CMK (cell line): ENCODE data around the gene ARFGEF2.
"Not testable (repeated sequence)": the region's sequence is repeated elsewhere in the genome, so short reads cannot be mapped to it uniquely, and the experiment has no call there.

Experiments
- DNase-seq: peaks from one replicate; pipeline ENCODE4 v3.0.0-alpha.2; 2010; ENCODE audit warnings: low read depth

The ARFGEF2 gene

GRCh38 chr20:48956052-48956451 is 34.5 kb downstream of the ARFGEF2 start:
- no peak for DNase-seq

GRCh38 chr20:48957053-48957481 is 35.6 kb downstream of the ARFGEF2 start:
- no peak for DNase-seq

- no peak for DNase-seq
Measured at GRCh38 chr20:48957533-48957932, 36.0 kb downstream of the ARFGEF2 start.

GRCh38 chr20:48958743-48959142 is 37.2 kb downstream of the ARFGEF2 start:
- DNase-seq = no peak

- no peak for DNase-seq
Measured at GRCh38 chr20:48959899-48960550, 38.5 kb downstream of the ARFGEF2 start.

- DNase-seq = no peak
Measured at GRCh38 chr20:48962421-48962820, 40.9 kb downstream of the ARFGEF2 start.

GRCh38 chr20:48962976-48963771 is 41.7 kb downstream of the ARFGEF2 start:
- no peak for DNase-seq

GRCh38 chr20:48965189-48965910 is 43.8 kb downstream of the ARFGEF2 start:
- no peak for DNase-seq

GRCh38 chr20:48970681-48971365 is 49.3 kb downstream of the ARFGEF2 start:
- DNase-seq = no peak

- no peak for DNase-seq
Measured at GRCh38 chr20:48971956-48972355, 50.4 kb downstream of the ARFGEF2 start.

GRCh38 chr20:48972816-48973215 is 51.3 kb downstream of the ARFGEF2 start:
- DNase-seq = no peak

- DNase-seq = no peak
Measured at GRCh38 chr20:48975955-48976354, 54.4 kb downstream of the ARFGEF2 start.

GRCh38 chr20:48979980-48980379 is 58.5 kb downstream of the ARFGEF2 start:
- not testable (repeated sequence) for DNase-seq

GRCh38 chr20:48983423-48984400 is 62.2 kb downstream of the ARFGEF2 start:
- no peak for DNase-seq

GRCh38 chr20:48984575-48985219 is 63.2 kb downstream of the ARFGEF2 start:
- DNase-seq = no peak

- DNase-seq = no peak
Measured at GRCh38 chr20:48986899-48987298, 65.4 kb downstream of the ARFGEF2 start.

GRCh38 chr20:48990467-48990866 is 69.0 kb downstream of the ARFGEF2 start:
- no peak for DNase-seq

- no peak for DNase-seq
Measured at GRCh38 chr20:48995589-48995988, 74.1 kb downstream of the ARFGEF2 start.

- no peak for DNase-seq
Measured at GRCh38 chr20:48999890-49000870, 78.7 kb downstream of the ARFGEF2 start.
